ENCODE measurements around the gene CDC42EP1. TPM values are rescaled to one million over a fixed set of nuclear protein-coding genes. Genes with fewer than 3 reads are reported as not detected.

CDC42EP1 gene
- total RNA-seq, 2 experiments from 2014 or later, result 0.42 to 0.47 TPM

GRCh38 chr22:37566903-37567798, 6.9 kb downstream of the CDC42EP1 start:
- Mint-ChIP-seq H3K36me3 (no peaks in the 10 kb centered on the region), H3K4me3 (peak overlapping the region; percentile 45), H3K4me1 (peaks cover 28% of the 10 kb centered on the region), H3K27ac (peak overlapping the region; percentile 86), H3K27me3 (peaks cover 39% of the 10 kb centered on the region), H3K9me3 (ENCODE audit: low read depth) (no peaks in the 10 kb centered on the region)
- DNase-seq (peak; percentile 98), ATAC-seq (peak; percentile 90)
- CTCF ChIA-PET, result interaction anchor here (0.7 to 22.7 kb wide), 44 partner anchors 9 to 489 kb away, joined by 3 to 661 read pairs (median 4); partner anchors contain the start of genes GGA1, LGALS2, MFNG and PDXP

- H3K36me3 Mint-ChIP-seq, result no peaks in the 10 kb centered on the region
- H3K4me3 Mint-ChIP-seq, result no peak overlapping the region
- no peak for ATAC-seq
These were observed 7.7 kb downstream of the CDC42EP1 start for GRCh38 chr22:37568012-37568411.

GRCh38 chr22:37568448-37569008, 8.2 kb downstream of the CDC42EP1 start:
- Mint-ChIP-seq H3K4me1 (peaks cover 23% of the 10 kb centered on the region), H3K9me3 (ENCODE audit: low read depth) (no peaks in the 10 kb centered on the region), H3K36me3 (no peaks in the 10 kb centered on the region), H3K4me3 (no peak overlapping the region), H3K27me3 (peaks cover 26% of the 10 kb centered on the region), H3K27ac (no peak overlapping the region)
- DNase-seq (no peak), ATAC-seq (no peak)
- CTCF ChIA-PET, result interaction anchor here (1.0 to 22.7 kb wide), 10 partner anchors 8 to 155 kb away, joined by 3 to 661 read pairs (median 24); partner anchors contain the start of genes GGA1 and LGALS2

More at GRCh38 chr22:37568012-37568411, 7.7 kb downstream of the CDC42EP1 start:
- CTCF ChIA-PET, result interaction anchor here (1.0 to 22.7 kb wide), 30 partner anchors 8 to 369 kb away, joined by 3 to 661 read pairs (median 6); partner anchors contain the start of genes GGA1, LGALS2, MFNG and PDXP
- DNase-seq, result no peak
- H3K4me1 Mint-ChIP-seq, result peaks cover 23% of the 10 kb centered on the region
- H3K27me3 Mint-ChIP-seq, result peaks cover 31% of the 10 kb centered on the region
- H3K9me3 Mint-ChIP-seq (ENCODE audit: low read depth), result no peaks in the 10 kb centered on the region
- H3K27ac Mint-ChIP-seq, result no peak overlapping the region

GRCh38 chr22:37569009-37569920, 9.0 kb downstream of the CDC42EP1 start:
- Mint-ChIP-seq H3K4me1 (peaks cover 23% of the 10 kb centered on the region), H3K36me3 (no peaks in the 10 kb centered on the region), H3K27me3 (peaks cover 20% of the 10 kb centered on the region), H3K9me3 (ENCODE audit: low read depth) (no peaks in the 10 kb centered on the region), H3K4me3 (no peak overlapping the region), H3K27ac (no peak overlapping the region)
- CTCF ChIA-PET, result interaction anchor here (2.1 to 22.7 kb wide), 6 partner anchors 19 to 112 kb away, joined by 13 to 661 read pairs (median 30); no protein-coding TSS in a partner anchor
- DNase-seq (no peak), ATAC-seq (no peak)

- H3K4me3 Mint-ChIP-seq, result no peak overlapping the region
- no peaks in the 10 kb centered on the region for H3K9me3 Mint-ChIP-seq (ENCODE audit: low read depth)
- no peak for DNase-seq
- ATAC-seq, result no peak
- H3K4me1 Mint-ChIP-seq, result peaks cover 21% of the 10 kb centered on the region
- H3K27ac Mint-ChIP-seq, result no peak overlapping the region
- CTCF ChIA-PET, result interaction anchor here (0.8 to 22.7 kb wide), 6 partner anchors 8 to 97 kb away, joined by 3 to 661 read pairs (median 10); no protein-coding TSS in a partner anchor
- H3K36me3 Mint-ChIP-seq, result no peaks in the 10 kb centered on the region
- H3K27me3 Mint-ChIP-seq, result peaks cover 21% of the 10 kb centered on the region
These were observed 9.8 kb downstream of the CDC42EP1 start for GRCh38 chr22:37569921-37570660.

GRCh38 chr22:37570661-37570976, 10.3 kb downstream of the CDC42EP1 start:
- Mint-ChIP-seq H3K36me3 (no peaks in the 10 kb centered on the region), H3K27me3 (peaks cover 21% of the 10 kb centered on the region), H3K4me1 (peaks cover 21% of the 10 kb centered on the region), H3K9me3 (ENCODE audit: low read depth) (no peaks in the 10 kb centered on the region), H3K4me3 (no peak overlapping the region), H3K27ac (no peak overlapping the region)
- DNase-seq (no peak), ATAC-seq (no peak)
- CTCF ChIA-PET, result interaction anchor here (0.8 to 22.7 kb wide), 5 partner anchors 9 to 63 kb away, joined by 3 to 661 read pairs (median 7); no protein-coding TSS in a partner anchor

GRCh38 chr22:37571258-37571991, 11.1 kb downstream of the CDC42EP1 start:
- Mint-ChIP-seq H3K9me3 (ENCODE audit: low read depth) (no peaks in the 10 kb centered on the region), H3K27me3 (peaks cover 21% of the 10 kb centered on the region), H3K36me3 (no peaks in the 10 kb centered on the region), H3K27ac (no peak overlapping the region), H3K4me1 (peaks cover 13% of the 10 kb centered on the region), H3K4me3 (no peak overlapping the region)
- no peak for ATAC-seq
- no peak for DNase-seq
- CTCF ChIA-PET, result interaction anchor here (0.8 to 22.7 kb wide), 5 partner anchors 10 to 63 kb away, joined by 3 to 661 read pairs (median 7); no protein-coding TSS in a partner anchor

GRCh38 chr22:37571992-37572373, 11.7 kb downstream of the CDC42EP1 start:
- no peak overlapping the region for H3K27ac Mint-ChIP-seq
- DNase-seq (no peak), ATAC-seq (no peak)
- CTCF ChIA-PET, result interaction anchor here (22.7 kb wide), 1 partner anchor 27 kb away, joined by 661 read pairs; no protein-coding TSS in a partner anchor
- H3K9me3 Mint-ChIP-seq (ENCODE audit: low read depth), result no peaks in the 10 kb centered on the region
- no peak overlapping the region for H3K4me3 Mint-ChIP-seq
- H3K27me3 Mint-ChIP-seq, result peaks cover 21% of the 10 kb centered on the region
- peaks cover 7% of the 10 kb centered on the region for H3K4me1 Mint-ChIP-seq
- H3K36me3 Mint-ChIP-seq, result no peaks in the 10 kb centered on the region

GRCh38 chr22:37575490-37576003, 15.3 kb downstream of the CDC42EP1 start:
- H3K4me3 Mint-ChIP-seq, result no peak overlapping the region
- H3K9me3 Mint-ChIP-seq (ENCODE audit: low read depth), result no peaks in the 10 kb centered on the region
- peaks cover 13% of the 10 kb centered on the region for H3K4me1 Mint-ChIP-seq
- ATAC-seq (no peak), DNase-seq (no peak)
- CTCF ChIA-PET, result interaction anchor here (0.6 to 22.7 kb wide), 5 partner anchors 8 to 611 kb away, joined by 3 to 661 read pairs (median 6); no protein-coding TSS in a partner anchor
- no peak overlapping the region for H3K27ac Mint-ChIP-seq
- peaks cover 19% of the 10 kb centered on the region for H3K27me3 Mint-ChIP-seq
- H3K36me3 Mint-ChIP-seq, result no peaks in the 10 kb centered on the region

- DNase-seq (no peak), ATAC-seq (no peak)
- no peaks in the 10 kb centered on the region for H3K36me3 Mint-ChIP-seq
- peaks cover 16% of the 10 kb centered on the region for H3K4me1 Mint-ChIP-seq
- H3K9me3 Mint-ChIP-seq (ENCODE audit: low read depth), result no peaks in the 10 kb centered on the region
- H3K4me3 Mint-ChIP-seq, result no peak overlapping the region
- H3K27me3 Mint-ChIP-seq, result peaks cover 25% of the 10 kb centered on the region
- CTCF ChIA-PET, result interaction anchor here (1.2 to 4.2 kb wide), 4 partner anchors 11 to 39 kb away, joined by 3 to 28 read pairs (median 16); no protein-coding TSS in a partner anchor
- H3K27ac Mint-ChIP-seq, result no peak overlapping the region
These were observed 17.7 kb downstream of the CDC42EP1 start for GRCh38 chr22:37578002-37578401.

- Mint-ChIP-seq H3K9me3 (ENCODE audit: low read depth) (no peaks in the 10 kb centered on the region), H3K4me3 (no peak overlapping the region), H3K27me3 (peaks cover 27% of the 10 kb centered on the region), H3K4me1 (peaks cover 16% of the 10 kb centered on the region), H3K27ac (no peak overlapping the region), H3K36me3 (no peaks in the 10 kb centered on the region)
- no peak for DNase-seq
- CTCF ChIA-PET, result interaction anchor here (2.1 to 4.2 kb wide), 5 partner anchors 11 to 43 kb away, joined by 7 to 28 read pairs (median 13); no protein-coding TSS in a partner anchor
- ATAC-seq, result no peak
These were observed 21.2 kb downstream of the CDC42EP1 start for GRCh38 chr22:37581504-37581903.

Measured in activated CD8-positive, alpha-beta memory T cell treated with anti-CD3 and anti-CD28 coated beads, Interleukin-2, amount 10 ng/mL, durations not matched to agents 7 days and 5 days (primary cell).